Left hindlimb (tissue), 1 donor: ENCODE measurements around the gene USP34.

Experiments
- DNase-seq: peaks from one replicate; pipeline ENCODE4 v3.0.0-alpha.2; 2018

The USP34 gene

GRCh38 chr2:61291851-61292575, 178.9 kb downstream of the USP34 start:
- no peak for DNase-seq

- no peak for DNase-seq
Observed at GRCh38 chr2:61288070-61288841, 182.6 kb downstream of the USP34 start.

- DNase-seq = no peak
Observed at GRCh38 chr2:61287254-61287653, 183.6 kb downstream of the USP34 start.

GRCh38 chr2:61283443-61284160, 187.3 kb downstream of the USP34 start:
- DNase-seq = no peak

- DNase-seq = no peak
Observed at GRCh38 chr2:61282104-61282590, 188.7 kb downstream of the USP34 start.

GRCh38 chr2:61281321-61281720, 189.6 kb downstream of the USP34 start:
- no peak for DNase-seq

GRCh38 chr2:61277756-61278155, 193.1 kb downstream of the USP34 start:
- no peak for DNase-seq

GRCh38 chr2:61275575-61276184, 195.2 kb downstream of the USP34 start:
- no peak for DNase-seq

- no peak for DNase-seq
Observed at GRCh38 chr2:61272421-61273070, 198.3 kb downstream of the USP34 start.

- DNase-seq = no peak
Observed at GRCh38 chr2:61268249-61268648, 202.6 kb downstream of the USP34 start.

- no peak for DNase-seq
Observed at GRCh38 chr2:61266632-61267505, 204.0 kb downstream of the USP34 start.

GRCh38 chr2:61263830-61264229, 207.1 kb downstream of the USP34 start:
- DNase-seq = no peak

GRCh38 chr2:61262699-61263098, 208.2 kb downstream of the USP34 start:
- no peak for DNase-seq

GRCh38 chr2:61257446-61257845, 213.4 kb downstream of the USP34 start:
- DNase-seq = no peak

GRCh38 chr2:61255580-61256437, 215.1 kb downstream of the USP34 start:
- no peak for DNase-seq

- no peak for DNase-seq
Observed at GRCh38 chr2:61254536-61254935, 216.4 kb downstream of the USP34 start.

- no peak for DNase-seq
Observed at GRCh38 chr2:61253136-61253535, 217.8 kb downstream of the USP34 start.

GRCh38 chr2:61252031-61252430, 218.9 kb downstream of the USP34 start:
- no peak for DNase-seq

GRCh38 chr2:61249521-61250071, 221.3 kb downstream of the USP34 start:
- DNase-seq = no peak

GRCh38 chr2:61247204-61247812, 223.6 kb downstream of the USP34 start:
- DNase-seq = no peak
